ENCODE data around the gene AMMECR1L.

DNA sequence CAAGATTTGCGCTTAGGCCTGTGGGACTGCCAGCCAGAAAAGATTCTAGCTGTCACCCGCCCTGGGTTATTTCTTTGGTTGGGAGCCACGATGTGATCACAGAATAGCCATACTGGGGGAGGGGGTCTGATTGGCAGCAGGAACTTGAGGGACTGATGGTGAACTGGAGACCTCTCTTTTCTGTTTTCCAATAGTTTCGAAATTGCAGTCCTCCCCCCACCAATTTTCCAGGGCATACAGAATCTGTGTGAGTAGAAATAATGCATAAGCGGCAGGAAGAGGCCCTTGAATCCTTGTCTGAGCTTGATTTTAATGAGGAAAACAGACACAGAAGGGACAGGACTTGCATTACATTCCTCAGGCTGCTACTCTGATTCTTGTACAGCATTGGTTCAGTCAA lies 25.6 kb downstream of the AMMECR1L start:
- TF ChIP-seq GATA3 (IDR thresholded peaks at IDR 0.05; ENCODE audit: low read depth, low read length) (no peak), GATA2 (IDR thresholded peaks at IDR 0.05; ENCODE audit: low read depth, low read length) (no peak)

Measured in SH-SY5Y (cell line).